GM18526 (cell line): ENCODE data around the gene AKT2.

Experiments
- POLR2A ChIP-seq: IDR thresholded peaks from 3 replicates; pipeline ENCODE4 v1.6.1; 2011; ENCODE audit not compliant: insufficient read length; ENCODE audit errors: extremely low read depth

AKT2 gene

DNA sequence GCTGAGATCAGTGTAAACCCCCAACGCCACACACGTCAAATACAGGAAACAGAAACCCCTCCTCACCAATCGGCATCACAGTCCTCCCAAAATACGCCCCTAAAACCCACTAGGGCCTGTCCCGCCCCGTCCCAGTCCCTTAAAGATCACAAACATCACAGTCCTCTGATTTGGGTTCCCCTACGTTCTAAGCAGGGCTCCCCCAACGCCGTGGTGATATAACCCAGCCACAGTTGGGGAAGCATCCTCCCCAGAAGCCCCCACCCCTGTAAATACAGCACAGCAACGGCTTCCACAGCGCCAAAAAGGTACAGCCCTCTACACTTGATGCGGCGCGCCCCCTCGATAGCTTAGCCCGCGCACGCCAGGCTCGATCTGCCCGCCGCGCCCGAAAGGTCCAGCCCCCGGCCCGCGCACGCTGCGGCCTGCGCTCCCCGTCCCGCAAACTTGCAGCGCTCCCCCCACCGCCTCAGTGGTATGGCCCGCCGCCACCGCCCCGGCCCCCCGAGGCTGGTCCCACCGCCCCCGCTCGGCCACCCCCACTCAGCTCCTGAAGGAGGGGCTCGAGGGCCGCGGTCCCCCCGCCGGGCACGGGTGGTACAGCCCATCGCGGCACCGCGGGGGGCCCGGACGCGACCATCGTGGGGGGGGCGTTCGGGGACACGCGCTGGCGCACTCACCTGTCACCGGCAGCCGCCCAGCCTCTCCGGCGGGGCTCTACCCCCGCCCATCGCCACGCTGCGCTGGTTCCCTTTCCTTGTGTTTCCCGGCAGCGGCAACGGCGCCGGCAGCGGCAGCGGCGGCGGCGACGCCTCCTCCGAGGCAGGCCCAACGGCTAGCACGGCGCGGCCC is at the start of gene AKT2:
Gene AKT2 (minus strand): TSS at position 845 of the 852 bp plus-strand sequence. CDS start 20,078 bp downstream, outside the sequence.
- peak; percentile 55 for TF ChIP-seq POLR2A

DNA sequence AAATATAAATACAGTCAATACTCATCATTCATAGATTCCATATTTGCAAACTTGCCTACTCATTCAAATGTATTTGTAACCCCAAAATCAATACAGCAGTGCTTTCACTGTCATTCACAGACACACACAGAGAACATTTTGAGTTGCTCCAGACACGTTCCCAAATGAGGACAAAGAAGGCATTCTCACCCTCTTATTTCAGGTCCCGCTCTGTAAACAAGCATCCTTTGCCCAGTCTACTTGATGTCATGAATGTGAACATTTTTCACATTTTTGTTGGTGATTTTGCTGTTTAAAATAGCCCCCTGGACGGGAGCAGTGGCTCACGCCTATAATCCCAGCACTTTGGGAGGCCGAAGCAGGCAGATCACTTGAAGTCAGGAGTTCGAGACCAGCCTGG is 47.5 kb upstream of the AKT2 start:
- no peak for TF ChIP-seq POLR2A

DNA sequence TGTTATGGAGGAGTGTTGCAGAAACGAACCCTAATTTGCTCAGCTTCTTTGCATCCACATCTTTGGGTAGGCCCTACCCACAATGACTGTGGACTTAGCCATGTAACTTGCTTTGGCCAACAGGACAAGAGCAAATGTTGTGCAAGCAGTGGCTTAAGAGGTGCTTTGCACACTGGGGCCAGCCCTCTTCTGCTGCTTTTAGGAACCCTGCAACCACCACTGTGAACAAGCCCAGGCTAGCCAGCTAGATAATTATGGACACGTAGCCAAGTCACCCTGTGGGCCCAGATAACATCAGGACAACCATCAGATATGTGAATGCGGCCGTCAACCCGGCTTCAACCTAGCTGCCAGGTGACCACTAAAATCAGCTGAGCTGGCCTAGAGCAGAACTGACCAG is 45.9 kb upstream of the AKT2 start:
- TF ChIP-seq POLR2A = no peak

DNA sequence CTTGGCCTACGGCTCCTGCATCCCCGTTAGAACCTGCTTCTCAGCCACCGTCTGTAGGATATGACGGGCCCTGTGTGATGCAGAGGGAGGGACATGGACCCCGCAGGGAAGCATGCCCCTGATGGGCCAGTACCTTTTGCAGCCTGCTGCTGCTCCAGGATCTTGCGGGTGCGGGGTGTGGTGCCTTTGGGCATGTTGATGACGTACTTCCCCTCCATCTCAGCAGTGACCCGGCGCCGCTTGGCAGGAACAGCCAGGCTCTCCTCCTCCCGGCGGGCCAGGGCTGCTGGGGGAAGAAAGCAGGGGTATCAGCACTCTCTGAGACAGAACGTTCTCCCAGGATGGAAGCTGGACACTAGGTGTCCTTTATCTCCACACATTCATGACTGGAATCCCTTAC is 41.1 kb upstream of the AKT2 start:
- TF ChIP-seq POLR2A = no peak

DNA sequence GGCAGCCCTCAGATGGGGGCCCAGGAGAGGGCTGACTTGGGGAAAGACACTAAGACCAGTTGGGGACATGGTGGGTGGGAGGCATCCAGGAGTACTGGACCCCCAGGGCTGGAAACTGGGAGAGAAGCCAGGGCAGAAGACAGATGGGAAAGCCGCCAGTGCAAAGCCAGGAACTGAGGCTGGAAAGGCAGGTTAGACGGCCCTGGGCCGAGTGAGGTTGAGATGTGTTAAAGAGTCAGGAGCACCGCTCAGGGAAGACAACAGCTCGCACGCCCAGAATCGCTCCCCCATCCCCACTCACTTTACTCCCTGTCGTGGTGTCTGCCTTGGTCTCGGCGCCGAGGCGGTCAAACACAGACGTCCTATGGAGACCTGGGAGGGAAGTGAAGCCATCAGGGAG is 38.6 kb upstream of the AKT2 start:
- TF ChIP-seq POLR2A = no peak

DNA sequence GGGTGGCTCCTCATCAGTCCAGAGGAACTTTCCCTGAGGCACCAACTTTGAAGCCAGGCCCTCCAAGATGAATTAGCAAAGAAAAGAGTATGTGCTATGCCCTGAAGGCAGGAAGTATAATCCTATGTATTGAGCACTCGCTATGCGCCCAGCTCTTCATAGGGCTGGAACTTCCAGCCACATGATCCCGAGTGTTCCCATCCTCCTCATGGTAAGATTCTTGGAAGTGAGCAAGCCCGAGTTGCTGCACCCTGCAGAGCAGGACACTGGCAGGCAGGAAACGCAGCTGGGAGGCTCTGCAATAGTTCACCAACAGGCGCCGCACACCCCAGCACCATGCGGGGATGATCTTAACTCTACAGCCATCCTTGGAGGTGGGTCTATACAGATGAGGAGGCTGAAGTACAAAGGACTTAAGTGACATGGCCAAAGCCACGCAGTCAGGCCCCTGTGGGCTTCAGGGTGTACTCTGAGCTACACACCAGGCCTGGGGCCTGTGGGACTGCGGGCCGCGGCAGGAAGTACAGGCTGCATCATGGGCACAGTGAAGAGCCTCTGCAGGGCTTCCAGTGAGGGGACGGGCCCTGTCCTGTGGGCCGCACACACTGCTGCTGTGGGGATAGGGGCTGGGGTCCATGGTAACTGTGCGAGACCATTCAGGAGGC is 37.9 kb upstream of the AKT2 start:
- TF ChIP-seq POLR2A = no peak

DNA sequence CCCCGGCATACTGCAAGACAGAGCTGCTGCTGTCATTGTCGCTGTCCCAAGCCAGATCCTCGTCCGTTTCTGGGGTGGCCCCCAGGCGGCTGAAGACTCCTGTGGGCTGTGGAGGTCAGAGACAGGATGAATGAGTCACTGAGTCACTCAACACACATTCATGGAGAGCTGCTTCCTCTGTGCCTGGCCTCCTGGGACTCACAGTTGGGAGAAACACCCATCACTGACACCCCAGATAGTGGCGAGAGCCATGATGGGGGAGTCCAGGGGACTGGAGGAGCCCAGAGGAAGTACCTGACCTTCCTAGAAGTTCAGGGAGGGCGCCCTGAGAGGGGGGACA is 37.1 kb upstream of the AKT2 start:
- TF ChIP-seq POLR2A = no peak

DNA sequence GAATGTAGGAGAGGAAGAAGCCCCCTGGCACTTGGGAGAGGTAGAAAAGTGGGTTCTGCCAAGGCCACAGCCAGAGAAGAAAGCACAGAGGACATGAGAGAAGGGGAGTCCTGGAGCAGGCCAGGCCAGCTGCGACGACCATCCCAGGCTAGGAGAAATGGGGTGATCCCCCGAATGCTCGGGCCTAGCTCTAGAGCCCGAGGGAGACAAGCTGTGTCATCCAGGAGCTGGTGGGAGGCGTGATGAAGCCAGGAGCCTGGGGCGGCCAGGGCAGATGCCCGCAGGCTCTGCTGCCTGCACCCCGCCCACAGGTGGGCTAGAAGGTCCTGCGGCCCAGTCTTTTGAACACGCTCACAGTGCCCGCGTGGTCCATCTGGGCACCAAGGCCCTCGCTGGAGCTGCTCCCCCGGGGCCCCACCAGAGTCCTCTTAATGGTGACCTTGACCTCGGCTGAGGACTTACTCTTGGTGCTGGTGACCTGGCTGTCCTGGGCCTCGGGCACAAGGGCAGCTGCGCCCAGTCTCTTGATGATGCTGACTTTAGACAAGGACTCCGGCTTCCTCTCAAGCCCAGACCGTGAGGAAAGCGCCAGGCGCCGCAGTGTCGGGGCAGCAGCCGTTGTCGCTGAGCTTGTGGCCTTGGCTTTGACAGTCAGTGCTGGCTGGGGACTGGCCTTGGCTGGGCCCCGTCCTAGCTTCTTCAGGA is 36.6 kb upstream of the AKT2 start:
- TF ChIP-seq POLR2A = no peak

DNA sequence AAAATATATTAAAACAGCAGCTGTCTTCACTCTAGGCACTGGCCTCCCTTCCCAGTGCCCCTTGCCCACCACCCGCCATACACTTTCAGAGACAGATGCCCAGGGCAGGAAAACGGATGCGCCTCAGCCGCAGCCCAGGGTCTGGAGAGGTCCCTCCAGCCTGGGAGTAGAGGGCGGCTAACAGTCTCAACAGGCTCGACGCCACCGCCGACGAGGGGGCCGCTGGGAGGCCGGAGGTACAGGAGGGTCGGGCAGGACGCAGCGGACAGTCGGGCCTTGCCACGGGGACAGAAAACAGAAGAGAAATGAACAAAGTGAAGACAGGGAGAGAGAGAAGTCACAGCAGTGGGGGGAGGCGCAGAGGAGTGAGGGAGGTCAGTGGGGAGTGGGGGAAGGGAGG is 35.9 kb upstream of the AKT2 start:
- no peak for TF ChIP-seq POLR2A

DNA sequence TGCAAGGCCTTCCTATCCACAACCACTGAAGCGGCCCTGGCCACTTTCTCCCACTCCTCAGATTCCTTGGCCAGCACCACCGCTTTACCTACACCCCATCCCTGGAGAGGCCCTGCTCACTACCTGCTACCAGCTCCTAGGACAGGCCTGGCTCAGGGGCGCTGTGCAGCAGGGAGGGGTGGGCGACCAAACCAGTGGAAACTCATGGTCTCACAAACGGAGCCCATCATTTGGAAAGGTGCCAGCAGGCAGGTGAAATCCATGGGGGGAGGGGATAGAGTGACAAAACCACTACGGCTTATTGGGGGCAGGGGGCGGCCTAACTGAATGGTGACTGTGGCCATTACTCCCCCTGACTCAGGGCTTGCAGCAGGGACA is 35.4 kb upstream of the AKT2 start:
- no peak for TF ChIP-seq POLR2A

DNA sequence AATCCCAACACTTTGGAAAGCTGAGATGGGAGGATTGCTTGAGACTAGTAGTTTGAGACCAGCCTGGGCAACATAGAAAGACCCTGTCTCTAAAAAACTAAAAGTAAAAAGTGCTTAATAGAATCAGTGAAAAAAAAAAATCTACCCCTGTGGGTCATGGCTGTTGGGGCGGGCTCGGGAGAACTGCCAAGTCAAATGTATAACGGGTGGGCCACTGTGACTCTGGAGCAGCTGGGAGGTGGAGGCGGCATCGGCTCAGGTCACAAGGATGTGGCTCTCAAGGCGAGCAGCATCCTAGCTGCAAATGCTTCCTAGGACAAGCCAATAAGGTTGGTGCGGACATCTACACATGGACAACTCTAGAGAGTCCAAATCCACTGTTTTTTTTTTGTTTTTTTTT is 32.2 kb upstream of the AKT2 start:
- no peak for TF ChIP-seq POLR2A

DNA sequence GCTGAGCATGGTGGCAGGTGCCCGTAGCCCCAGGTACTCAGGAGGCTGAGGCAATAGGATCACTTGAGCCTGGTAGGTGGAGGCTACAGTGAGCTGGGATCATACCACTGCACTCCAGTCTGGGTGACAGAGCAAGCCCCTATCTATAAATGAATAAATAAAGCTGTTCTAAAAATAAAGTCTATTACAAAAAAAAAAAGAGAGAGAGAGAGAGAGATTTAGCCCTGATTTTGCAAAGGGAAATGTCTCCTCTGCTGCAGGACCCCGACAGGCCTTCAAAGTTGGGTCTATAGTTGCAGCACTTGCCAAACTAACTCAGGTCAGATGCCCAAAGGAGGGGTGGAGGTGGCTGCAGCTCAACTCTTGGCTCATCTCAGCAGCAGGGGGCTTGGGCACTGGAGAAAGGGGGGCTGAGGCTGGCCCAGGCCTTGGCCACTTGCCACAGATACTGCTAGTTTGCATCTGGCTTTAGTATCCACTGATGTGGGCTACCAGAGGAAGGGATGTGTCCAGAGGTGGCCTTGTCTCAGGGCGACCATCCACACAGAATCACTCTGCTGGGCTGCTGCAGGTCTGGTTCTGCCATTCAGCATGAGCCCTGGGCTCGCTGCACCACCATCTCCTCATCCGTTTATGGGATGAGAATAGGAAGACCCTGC is 30.8 kb upstream of the AKT2 start:
- no peak for TF ChIP-seq POLR2A

DNA sequence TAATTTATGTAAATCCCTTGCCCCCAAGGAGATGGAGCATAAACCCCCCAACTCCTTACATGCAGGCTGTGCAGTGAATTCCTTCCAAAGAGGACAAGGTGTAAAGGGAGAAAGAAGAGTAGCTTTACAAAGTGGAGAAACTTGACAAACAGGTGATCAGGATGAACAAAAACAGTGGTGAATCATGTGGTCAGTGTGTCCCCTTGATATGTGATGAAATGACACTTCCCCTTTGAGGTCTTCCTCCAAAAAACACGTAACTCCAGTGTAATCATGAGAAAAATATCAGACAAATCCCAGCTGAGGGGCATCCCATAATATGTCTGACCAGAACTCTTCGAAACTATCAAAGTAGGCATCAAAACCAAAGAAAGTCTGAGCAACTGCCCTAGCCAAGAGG is 29.5 kb upstream of the AKT2 start:
- TF ChIP-seq POLR2A = no peak

DNA sequence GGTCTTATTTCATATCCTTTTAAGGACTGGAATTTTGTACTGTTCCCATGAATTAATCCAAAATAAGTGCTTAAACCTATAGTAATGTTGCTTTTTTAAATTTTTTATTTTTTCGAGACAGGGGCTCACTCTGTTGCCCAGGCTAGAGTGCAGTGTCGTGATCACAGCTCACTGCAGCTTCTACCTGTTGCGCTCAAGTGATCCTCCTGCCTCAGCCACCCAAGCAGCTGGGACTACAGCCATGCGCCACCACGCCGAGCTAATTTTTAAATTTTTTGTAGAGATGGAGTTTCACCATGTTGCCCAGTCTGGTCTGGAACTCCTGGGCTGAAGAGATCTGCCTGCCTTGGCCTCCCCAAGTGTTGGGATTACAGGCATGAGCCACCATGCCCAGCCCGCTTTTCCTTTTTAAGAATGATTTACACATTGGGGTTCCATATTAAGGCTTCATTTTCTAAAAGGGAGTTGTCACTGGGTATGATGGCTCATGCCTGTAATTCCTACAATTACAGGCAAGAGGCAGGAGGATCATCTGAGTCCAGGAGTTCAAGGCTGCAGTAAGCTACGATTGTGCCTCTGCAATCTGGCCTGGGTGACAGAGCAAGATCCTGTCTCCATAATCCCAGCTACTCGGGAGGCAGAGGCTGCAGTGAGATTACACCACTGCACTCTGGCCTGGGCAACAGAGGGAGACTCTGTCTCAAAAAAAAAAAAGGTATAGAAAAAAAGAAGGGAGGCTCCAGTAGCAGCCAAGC is 28.3 kb upstream of the AKT2 start:
- no peak for TF ChIP-seq POLR2A

DNA sequence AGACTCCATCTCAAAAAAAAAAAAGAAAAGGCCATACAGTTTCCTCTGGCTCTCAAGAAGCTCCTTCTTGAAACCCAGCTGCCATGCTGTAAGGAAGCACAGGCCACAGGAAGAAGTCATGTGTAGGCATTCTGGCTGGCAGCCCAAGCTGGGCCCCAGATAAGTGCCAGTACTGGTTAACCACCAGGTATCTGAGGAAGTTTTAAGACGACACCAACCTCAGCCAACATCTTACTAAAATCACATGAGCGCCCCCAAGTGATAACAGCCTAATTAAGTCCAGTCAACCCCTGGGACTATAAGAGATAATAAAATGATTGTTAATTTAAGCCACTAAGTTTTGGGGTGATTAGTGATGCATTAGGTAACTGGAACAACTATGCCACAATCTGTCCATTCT is 27.4 kb upstream of the AKT2 start:
- TF ChIP-seq POLR2A = no peak
